HT1080 (cell line): ENCODE data around the gene PSMD1. TPM values are rescaled to one million over a fixed set of nuclear protein-coding genes. Genes with fewer than 3 reads are reported as not detected.
"Not testable (repeated sequence)": the region's sequence is repeated elsewhere in the genome, so short reads cannot be mapped to it uniquely, and the experiment has no call there.

Source experiments
- DNase-seq: peaks from one replicate; pipeline ENCODE4 v3.0.0-alpha.2; 2015; ENCODE audit warnings: low read depth
- polyA plus RNA-seq, 2 experiments: library from polyadenylated mRNA; depleted of rRNA; stranded (reverse); fragments of >200 nt; gene quantifications; 2 replicates each; pipeline ENCODE4 v1.2.3, GENCODE V29; 2015
- total RNA-seq: library from RNA; depleted of rRNA; stranded (reverse); fragments of >200 nt; shearing (Covaris generic); gene quantifications from 2 replicates; pipeline ENCODE4 v1.2.3, GENCODE V29; 2014; rRNA removed

Gene PSMD1
- total RNA-seq = 117 and 150 TPM in 2 replicates
- 84.1 and 101 TPM in 2 replicates for polyA plus RNA-seq (2015; cell fraction: cytosol; rRNA removed)
- 184 and 210 TPM in 2 replicates for polyA plus RNA-seq (2015; cell fraction: nucleus; rRNA removed)

DNA sequence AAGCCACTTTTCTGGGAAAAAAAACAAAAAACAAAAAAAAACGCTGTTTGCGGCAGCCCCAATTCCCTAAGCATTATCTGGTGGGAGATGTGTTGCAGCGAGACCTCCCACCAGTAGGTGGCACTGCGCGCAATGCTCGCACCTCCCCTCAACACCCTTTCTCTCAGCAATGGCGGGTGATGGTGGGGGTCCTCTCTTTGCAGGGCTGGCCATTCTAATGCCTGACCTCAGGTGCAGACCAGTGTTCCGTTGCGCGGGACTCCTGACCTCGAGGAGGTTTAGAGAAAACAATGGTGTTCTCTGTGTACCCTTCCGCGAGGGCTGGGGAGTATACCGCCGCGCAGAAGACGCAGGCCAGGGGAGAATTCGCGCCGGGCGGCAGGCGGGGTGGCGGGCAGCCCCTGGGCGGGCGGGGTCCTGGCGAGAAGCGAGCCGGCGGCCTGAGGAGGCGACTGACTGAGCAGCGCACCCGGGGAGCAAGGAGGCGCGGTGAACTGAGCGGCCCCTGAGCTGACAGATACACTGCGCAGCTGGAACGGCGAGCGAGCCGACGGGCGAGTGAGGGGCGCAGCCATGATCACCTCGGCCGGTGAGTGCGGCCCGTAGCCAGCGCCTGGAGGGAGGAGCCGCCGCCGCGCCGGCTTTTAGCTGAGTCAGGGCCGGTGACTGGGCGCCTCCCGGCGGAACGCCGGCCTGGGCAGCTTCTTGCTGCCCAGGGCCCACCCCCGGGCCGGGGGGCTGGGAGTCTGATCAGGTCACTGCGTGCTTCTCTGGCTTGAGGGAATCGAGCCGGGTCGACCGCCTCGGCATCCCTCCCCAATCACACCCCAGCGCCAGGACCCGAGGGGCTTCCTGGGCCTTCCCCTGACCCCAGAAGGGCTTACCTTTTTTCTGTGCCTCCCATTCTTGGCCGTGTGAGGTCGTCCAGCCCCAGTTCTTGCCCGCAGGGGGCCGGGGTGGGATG, at the start of gene PSMD1:
Gene PSMD1, plus strand, starts transcription at position 415 of the 964 bp plus-strand sequence. Its CDS starts 159 bp downstream, at position 574.
- DNase-seq = peak; percentile 90

- no peak for DNase-seq
These were observed 49.2 kb upstream of the PSMD1 start for GRCh38 chr2:231007286-231008098.

GRCh38 chr2:231008131-231008530, 48.5 kb upstream of the PSMD1 start:
- no peak for DNase-seq

- DNase-seq = no peak
These were observed 47.3 kb upstream of the PSMD1 start for GRCh38 chr2:231009236-231009919.

DNA sequence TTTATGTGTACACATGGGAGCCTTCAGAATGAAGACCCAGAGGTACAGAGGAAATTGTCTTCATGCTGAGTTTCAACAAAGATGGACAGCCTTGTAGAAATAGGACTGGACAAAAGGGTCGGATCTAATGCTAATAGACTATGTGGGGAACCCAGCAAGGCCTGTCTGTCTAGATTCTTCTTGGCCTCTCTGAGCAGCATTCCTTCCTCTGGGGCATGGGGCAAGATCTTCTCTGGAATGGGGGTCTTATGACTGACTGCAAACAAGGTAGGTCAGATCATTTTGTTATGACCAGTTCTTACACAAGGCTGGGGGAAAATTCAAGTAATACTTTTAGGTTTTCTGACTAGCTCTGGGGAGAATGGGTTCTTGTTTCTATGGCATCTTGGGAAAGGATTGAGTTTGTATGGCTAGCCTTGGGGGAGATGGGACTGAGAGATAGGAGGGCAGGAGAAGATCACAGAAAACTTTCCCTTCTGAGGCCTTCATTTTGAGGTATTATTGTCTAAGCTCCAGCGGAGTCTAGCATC, 46.4 kb upstream of the PSMD1 start:
- no peak for DNase-seq

DNA sequence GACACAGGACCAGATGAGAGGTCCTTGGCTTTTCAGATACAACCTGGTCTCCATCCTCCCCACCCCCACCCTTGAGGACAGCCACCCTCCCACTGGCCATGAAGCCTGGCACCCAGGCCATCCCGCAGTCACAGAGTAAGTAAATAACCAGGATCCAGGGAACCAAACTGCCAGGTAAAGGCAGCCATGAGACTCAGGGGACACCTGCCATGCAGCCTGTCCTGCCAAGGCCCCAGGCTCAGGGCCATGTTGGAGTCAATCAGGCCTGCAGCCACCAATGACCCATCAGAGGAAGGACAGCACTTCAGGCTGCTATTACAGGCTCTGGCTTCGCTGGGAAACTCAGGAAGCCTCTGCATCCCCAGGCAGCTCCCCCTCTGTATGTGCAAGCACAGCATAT, 45.1 kb upstream of the PSMD1 start:
- DNase-seq = no peak

DNA sequence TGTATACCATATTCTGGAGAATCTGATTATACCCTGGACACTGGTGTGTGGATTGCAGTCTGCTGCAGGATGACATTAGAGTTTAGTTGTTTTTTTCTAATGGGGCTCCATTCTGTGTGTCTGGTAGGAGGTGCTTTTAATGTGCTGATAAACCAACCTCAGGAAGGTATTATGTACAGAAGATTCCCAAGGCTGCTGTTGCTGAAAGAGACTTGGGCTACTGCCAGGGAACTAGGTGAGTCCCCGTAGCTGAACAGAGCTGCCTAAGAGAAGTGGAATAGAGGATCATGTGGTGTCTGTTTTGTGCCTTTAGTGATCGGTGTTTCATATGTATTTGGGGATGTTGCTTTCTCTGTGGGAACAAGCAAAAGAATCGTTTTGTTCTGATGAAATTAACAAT, 44.2 kb upstream of the PSMD1 start:
- DNase-seq = no peak

DNA sequence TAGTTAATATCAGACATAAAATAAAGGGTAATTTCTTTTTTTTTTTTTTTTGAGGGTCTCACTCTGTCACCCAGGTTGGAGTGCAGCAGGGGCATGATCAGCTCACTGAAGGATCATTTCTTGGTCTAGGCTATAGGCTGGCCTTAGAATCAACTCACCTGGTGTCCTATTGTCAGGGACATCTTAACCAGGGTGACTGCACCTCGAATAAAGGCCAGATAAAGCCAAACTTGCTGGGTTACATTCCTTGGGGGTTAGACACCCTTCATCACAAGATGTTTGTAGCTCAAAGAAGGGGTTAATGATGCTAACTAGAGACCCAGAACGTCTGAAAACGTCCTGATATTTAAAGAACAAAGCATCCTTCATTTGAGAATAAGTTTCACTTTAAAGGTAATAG, 42.8 kb upstream of the PSMD1 start:
- DNase-seq = no peak

- no peak for DNase-seq
These were observed 41.2 kb upstream of the PSMD1 start for GRCh38 chr2:231015478-231015877.

GRCh38 chr2:231015926-231016325, 40.7 kb upstream of the PSMD1 start:
- no peak for DNase-seq

GRCh38 chr2:231016566-231017230, 40.0 kb upstream of the PSMD1 start:
- DNase-seq = no peak

DNA sequence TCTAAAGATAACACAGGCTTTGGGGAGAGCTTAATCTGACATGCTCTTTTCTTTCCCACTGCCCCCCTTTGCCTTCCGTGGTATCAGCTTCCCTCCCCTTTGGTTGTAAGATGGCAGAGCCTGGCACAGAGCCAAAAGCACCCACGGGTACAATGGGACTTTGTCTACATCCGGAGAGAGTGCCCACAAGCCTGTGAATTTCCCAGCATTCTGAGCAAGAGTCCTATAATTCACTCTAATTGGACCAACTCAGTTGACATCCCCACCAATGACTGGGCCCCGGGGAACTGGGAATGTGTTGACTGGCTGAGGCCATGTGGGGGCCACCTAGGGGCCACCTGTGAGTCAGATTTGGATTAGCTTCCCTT, 39.5 kb upstream of the PSMD1 start:
- DNase-seq = peak; percentile 55

DNA sequence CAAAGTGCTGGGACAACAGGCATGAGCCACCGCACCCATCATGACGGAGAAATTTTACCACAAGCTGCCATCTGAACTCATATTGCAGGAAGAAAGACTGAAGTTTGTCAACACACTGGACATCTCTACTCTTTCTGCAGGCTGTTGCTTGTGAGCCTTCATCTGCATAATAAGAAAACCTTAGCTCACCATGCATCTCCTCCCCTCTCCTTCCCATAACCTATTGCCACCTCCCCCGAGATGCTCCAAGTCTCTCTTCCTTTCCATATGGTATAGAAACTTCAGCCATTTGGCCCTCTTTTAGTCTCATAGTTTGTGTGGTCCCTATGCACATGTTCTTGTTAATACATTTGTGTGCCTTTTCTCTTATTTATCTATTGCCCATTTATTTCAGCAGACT, 38.5 kb upstream of the PSMD1 start:
- DNase-seq = no peak

- DNase-seq = not testable (repeated sequence)
These were observed 31.6 kb upstream of the PSMD1 start for GRCh38 chr2:231025059-231025458.

GRCh38 chr2:231028889-231029288, 27.8 kb upstream of the PSMD1 start:
- no peak for DNase-seq

DNA sequence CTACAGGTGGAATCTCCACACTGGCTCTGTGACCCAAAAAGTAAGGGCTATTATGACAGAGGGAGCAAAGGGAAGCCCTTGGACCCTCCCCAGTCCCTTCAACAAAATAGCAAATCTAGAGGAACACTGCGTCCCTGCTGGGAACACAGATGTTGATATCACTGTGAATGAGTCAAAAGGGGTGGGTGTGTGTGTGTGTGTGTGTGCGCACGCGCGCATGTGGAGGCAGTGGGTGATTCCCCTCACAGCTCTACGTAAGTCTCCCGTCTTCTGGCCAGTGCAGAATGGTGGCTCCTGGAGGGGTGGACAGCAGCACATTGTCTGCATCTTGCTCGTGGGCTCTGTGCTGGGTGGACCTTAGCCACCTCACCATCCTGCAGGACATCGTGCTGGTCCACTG, 27.1 kb upstream of the PSMD1 start:
- DNase-seq = no peak

DNA sequence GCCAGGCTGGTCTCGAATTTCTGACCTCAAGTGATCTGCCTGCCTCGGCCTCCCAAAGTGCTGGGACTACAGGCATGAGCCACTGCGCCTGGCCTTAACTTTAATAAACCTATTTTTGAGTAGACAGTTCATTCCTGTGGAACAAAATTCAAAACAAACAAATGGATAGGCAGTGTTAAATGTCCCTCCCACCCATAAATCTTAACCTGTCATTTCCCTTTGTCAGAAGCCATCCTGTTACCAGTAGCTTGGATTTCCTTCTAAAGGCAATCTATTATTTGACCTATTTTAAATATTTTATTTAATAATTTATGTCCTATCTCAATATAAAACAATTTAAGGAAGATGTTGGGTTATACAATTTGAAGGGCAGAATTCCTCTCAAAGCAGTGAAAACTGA, 25.9 kb upstream of the PSMD1 start:
- no peak for DNase-seq

DNA sequence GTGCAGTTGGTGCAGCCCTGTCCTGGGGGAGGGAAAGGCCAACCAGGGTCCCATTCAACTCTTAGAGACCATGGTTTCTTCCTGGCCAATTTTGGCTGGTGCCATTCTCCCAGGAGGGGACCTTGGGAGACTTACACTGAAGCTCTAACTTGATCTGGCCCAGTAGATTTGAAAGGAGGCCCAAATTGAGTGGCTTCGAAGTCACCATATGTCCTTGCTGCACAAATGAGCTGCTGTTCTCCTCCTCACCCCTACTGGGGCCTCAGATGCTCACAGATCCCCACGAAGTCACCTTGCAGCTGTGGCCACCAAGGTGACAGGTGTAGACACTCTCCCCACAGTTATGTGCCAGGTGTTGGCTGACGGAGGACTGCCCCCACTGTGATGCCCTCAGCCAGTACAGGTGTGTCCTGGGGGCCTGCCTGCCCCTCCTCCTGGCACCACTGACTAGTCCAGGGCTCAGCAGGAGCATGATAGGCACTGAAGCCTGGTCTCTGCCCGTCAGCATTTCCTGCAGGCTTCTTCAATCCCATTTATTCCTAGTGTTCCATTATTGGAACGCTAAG, 24.0 kb upstream of the PSMD1 start:
- DNase-seq = no peak

DNA sequence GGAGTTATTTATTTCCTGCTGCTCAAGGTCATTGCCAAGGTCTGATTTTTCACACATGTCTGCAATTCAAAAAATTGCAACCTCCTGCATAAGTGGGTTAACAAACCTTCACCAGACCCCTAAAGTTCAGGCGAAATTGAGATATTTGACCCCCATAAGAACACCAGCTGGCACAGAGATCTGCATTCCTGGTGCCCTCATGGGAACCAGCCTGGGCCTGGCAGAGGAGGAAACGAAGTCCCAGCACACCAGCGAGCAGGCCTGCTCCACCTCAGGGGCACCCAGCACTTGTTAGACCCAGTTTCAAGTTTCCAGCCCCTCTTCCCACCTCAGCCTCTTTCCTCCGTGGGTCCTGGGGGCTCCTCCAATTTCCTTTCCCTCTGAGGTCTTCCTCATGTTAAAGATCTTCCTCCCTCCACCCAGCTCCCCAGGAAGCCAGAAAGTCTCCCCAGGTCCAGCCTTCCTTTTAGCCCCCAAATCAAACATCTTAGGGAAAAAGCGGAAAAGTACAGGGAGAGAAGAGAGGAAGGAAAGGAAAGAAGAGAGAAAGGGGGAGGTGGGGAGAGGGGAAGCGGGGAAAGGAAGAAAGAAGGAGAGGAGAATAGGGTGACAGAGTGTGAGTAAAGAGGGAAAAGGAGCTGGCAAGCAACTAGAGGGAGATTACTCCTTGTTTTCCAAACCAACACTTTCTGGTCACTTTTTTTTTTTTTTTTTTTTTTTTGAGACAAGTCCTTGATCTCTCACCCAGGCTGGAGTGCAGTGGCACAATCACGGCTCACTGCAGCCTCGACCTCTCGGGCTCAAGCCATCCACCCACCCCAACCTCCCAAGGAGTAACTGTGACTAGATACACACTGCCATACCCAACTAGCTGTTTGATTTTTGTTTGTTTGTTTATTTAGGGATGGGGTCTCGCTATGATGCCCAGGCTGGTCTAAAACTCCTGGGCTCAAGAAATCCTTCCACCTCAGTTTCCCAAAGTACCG, 23.2 kb upstream of the PSMD1 start:
- no peak for DNase-seq
